GM18498 (cell line): ENCODE results near the gene MPPED2.

Experiments used
- ATAC-seq: cut with Tn5 transposase; IDR thresholded peaks from one replicate; pipeline ENCODE4 v1.9.1; 2021; ENCODE audit warnings: mild to moderate bottlenecking, moderate library complexity; ENCODE audit not compliant: unreplicated experiment

Gene MPPED2

DNA sequence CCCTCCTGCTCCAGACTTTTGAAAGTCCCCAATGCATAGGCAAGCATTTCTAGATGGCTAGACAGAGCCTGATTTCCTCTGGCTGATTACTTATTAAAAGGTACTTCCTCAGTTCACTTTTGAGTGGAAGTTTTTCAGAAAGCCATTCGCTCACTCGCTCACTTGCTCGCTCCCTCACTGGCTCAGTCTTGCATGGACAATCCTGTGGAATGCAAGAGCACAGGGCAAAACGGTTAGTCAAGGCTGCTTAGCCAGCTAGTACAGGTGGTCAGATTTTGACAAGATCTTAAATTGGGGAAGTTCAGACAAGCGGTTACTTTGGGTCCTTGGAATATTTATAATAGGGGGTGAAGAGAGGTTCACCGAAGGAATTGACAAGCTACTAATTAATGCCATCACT lies 162.3 kb downstream of the MPPED2 start:
- no peak for ATAC-seq

DNA sequence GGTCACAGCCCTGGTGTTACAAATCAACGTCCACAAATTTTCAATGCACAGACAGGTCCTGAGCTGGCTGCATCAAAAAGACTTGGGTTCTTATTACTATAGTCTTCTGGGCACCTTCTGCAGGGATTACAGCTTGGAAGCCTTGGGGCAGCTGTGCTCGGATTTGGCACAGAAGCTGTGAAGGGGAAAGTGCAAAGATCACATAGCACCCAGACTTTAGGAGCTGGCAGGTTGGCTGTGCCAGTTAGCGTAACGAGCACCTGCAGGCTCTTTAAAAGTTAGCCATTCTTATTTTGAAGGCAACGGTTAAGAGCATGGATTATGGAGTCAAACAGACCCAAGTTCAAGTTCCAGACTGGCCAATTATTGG lies 162.9 kb downstream of the MPPED2 start:
- no peak for ATAC-seq

DNA sequence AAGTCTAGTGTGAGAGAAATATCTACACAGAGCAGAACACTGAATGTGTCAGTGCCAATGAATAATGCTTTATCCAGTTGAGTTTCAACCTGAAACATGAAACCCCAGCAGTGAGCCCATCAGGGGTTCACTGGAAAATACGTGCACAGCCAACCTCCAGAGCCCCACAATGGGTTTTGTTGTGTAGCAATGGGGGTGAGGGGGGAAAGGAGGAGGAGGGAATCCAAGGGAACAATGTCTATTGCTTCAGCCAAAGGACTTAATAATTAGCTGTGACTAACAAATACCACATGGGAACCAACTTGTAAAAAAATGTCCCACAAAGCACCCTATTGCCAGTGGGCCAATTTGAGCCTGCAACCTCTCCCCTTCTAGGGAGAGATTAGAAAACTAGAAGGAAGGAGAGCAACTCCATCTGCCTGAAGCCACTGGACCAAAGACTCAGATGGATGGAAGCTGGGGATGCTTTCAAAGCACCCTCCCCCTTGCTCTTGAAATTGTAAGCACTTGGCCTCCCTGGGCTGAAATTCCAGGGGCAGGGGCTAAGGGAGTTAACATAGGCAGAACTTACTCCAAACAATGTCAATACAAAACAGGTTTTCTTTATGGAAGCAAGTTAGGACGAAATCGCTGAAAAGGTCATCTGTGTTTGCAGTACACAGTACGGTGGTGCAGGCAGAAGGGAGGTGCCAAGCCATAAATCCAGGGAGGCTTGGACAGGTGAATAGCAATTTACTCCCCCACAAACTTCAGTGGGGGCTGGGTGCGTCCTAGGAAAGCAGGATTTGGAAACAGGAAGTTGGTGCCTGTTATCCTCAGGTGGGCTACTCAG lies 163.5 kb downstream of the MPPED2 start:
- ATAC-seq, result no peak

DNA sequence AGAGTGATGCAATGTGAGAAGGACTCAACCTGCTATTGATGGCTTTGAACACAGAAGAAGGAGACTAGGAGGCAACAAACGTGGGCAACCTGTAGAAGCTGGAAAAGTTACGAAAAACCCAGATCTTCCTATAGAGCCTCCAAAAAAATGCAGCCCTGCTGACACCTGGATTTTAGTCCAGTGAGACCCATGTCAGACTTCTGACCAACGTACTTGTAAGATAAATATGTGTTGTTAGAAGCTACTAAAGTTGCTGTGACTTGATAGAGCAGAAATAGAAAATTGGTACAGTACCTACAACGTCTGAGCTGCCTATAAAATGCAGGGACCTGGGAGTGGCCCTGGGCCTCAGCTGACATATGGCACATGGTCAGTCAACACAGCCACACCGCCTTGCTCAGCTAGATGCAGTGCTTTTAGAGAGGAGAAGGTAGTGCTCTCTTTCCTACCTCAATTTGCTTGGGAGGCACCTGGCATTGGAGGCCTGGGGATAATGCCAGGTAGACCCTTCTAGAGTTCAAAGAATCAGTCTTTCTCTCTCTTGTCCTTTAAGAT lies 165.8 kb downstream of the MPPED2 start:
- ATAC-seq, result no peak

DNA sequence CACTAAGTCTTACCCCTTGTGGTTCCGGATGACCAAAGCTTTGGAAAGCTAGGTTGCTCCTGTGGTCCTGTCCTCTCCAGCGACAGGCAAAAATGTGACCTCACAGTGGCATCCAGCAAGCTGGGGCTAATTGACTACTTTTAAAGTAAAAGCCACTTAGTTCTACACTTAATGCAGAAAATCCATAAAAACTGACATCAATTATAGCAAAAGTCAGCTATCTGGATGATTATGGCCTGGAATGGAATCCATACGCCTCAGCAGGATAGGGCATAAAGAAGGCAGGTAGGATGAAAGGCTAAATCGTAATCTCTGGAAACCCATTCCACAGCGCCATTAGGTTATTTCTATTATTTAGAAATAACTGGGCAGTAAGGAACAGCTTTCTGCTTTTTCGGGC lies 171.3 kb downstream of the MPPED2 start:
- no peak for ATAC-seq

DNA sequence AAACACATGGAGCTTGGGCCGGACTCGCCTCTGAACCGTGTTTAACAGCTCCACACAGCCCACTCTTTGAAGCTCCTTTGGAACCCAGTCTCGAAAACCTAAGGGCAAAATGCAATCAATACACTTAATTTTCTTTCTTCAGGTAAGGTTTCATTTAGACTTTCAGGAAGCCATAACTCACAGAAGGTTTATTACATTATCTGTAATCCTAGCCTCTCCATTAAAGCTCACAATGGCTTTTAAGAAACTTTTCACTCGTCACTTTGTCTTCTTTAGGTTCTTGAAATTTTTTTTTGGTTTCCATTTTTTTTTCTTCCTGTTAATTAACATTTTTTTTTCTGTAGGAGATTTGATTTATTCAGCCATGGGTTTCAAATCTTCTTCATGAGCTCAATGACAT lies 171.9 kb downstream of the MPPED2 start:
- no peak for ATAC-seq

DNA sequence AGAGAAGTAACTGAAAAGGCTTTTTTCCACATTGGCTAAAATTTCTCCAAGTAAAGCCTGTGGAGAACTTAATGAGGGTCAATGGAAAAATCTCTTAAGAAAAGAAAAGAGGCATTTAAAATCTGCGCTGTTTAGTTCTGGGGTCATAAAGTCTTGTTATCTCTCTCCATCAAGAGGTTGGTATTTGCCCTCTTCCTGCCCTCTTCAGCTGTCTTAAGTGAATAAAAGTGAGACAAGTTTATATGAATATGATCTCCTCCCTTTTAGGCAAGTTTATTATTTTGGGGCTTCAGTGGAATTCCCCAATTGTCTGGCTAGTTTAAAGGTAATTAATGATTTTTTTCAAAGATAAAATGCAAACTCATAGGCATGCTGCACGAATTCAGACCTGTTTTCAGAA lies 173.6 kb downstream of the MPPED2 start:
- no peak for ATAC-seq

DNA sequence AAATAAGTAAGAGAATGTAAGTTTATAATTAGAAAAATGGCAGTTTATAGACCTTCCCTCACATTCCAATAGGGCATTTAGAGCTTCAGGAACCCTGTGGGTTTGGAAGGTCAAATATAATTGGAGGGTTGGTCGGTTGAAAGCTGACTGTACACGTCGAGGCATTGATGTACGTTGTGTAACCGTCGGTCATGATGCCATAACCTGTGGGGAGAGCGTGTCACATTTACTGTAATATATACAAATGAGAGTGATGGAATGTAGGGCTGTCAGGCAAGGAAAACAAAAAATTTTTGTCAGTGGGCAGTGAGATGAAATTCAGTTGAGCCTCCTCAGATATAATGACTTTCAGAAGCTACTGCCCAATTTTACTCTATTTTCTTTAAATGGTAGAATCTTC lies 174.8 kb downstream of the MPPED2 start:
- ATAC-seq, result no peak

DNA sequence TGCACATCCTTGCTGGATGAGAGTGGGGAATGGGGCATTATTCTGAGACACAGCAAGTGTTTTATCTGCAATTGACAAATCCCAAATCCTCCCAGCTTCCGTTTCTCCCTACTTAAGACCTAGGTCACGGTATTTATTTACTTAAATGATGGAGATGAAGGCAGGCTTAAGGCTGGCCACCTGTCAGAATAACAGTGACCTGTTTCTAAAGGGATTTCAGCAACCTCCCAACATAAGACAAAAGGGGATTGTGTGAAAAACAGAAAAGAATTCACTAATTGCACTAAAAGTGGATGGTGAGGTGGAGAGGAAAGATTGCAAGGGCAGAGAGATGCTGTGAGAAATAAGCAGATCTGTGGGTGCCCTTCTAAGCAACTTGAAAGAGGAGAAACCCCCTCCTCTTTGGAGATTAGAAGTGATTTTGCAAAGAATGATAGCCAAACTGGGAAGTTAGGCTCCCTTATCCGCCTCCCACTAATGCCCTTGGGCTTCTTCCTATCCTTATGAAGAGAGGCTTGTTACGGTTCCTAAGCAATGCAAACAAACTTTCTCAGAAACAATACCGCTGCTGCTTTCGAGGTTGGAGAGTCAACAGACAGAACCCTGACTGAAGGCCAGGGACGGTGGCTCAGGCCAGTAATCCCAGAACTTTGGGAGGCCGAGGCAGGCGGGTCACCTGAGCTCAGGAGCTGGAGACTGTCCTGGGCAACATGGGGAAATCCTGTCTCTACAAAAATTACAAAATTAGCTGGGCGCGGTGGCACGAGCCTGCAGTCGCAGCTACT lies 179.0 kb downstream of the MPPED2 start:
- no peak for ATAC-seq

DNA sequence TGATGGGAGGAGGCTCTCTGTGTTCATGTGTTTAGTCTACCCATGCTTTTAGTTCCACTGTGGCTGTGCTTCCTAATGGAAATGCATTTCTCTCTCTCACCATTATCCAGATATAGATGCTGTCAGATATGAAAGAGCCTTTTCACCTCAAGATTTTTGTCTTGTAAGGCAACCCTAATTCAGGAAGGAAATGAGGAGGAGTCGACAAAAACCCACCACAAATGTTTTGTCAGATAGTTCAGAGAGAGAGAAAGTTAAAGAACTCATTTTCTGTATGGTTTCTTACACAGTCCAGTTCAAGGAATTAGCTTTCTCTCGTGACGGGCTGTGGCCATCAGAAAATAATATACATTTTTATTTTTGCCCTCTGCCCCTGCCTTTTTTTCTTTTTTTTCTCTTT lies 180.8 kb downstream of the MPPED2 start:
- ATAC-seq, result no peak

DNA sequence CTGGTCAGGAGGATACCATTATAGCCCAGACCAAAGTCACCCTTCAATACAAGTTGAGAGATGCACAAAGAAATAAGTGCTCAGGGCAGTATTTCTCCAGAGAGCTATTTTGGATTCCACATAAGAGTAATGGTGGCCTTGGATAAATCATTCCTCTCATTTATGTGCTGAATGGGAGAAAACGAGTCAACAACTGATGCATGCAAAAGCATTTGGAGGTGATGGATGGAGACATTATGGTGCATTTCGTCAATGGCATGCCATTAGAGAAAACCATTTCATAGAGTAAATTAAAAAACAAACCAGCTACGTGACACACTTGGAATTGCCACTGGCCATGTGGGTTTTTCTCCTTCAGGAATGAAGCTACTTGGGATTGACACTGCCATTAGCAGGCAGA lies 182.0 kb downstream of the MPPED2 start:
- no peak for ATAC-seq

DNA sequence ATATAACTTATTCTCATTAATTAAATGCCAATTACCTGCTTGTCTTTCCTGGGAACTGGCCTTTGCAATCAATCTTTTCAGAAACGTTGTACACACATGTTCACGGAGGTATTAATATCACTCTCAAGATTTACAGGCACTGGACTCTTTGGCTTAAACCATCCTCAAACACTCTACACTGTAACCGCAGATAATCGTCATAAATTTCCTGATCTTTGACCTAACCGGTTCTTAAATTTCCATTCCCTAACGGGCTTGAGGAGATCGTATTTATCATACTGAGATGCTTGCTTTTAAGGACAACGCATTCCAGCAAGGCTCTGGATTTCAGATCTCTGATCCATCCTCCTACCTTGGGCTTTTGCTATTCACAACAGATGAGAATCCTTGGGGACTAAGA lies 190.4 kb downstream of the MPPED2 start:
- no peak for ATAC-seq

DNA sequence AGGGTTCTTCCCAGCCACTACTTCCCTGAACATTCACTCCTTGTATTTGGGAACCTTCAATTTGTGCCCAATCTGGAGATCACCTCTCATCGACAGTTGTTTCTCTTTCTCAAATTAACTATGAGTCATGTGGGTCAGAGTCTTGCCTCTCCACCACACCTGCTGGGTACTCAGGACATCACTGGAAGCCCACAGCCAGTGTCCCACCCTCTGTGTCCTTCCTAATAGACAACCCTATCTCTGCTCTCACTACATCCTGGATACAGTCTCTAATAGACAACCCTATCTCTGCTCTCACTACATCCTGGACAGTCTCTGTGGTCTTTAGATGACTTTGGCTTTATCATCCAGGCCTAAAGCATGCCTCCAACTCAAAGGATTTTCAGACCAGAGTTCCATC lies 193.1 kb downstream of the MPPED2 start:
- ATAC-seq, result no peak

DNA sequence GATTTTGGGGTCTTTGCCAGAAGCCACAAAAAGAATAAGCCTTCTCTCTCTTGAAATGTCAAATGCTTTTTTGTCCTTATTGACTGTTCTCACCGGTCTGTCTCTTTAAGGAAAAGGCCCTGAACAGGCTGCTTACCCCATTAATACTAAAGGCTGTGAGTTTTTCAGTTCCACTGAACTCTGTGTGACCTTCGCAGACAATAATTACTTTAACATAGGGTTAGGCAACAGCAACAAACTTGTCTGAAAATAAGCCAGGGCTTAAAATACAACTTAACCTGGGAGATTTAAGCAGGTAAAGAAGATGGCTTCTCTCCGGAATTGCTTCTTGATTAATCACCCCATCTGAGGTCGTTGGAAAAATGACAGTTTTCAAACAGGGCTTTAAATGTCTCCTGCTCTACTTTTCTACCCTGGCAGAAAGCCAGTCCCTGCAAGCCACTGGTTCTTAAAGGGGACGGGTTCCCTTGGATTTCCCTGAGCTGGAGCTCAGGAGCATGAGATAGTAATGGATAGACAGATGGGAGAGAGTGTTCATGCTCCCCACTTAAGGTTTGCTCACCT lies 193.8 kb downstream of the MPPED2 start:
- no peak for ATAC-seq

DNA sequence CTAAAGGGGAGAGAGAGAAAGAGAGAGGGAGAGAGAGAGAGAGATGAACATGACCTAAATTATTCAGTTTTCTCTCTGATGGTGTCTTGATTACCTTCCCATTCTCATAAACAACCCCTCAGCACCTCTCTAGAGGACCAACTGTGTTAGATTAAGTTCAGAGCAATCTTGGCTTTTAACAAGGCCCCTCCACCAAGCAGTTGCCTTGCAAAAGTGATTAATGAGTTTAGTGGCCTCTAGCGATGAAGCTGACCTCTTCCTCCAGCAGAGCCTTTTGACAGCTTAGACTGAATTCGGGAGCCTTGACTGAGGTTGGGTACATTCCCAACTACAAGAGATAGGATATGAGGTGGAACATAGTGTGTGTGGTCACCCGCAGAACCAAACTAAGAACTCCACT lies 197.2 kb downstream of the MPPED2 start:
- no peak for ATAC-seq

DNA sequence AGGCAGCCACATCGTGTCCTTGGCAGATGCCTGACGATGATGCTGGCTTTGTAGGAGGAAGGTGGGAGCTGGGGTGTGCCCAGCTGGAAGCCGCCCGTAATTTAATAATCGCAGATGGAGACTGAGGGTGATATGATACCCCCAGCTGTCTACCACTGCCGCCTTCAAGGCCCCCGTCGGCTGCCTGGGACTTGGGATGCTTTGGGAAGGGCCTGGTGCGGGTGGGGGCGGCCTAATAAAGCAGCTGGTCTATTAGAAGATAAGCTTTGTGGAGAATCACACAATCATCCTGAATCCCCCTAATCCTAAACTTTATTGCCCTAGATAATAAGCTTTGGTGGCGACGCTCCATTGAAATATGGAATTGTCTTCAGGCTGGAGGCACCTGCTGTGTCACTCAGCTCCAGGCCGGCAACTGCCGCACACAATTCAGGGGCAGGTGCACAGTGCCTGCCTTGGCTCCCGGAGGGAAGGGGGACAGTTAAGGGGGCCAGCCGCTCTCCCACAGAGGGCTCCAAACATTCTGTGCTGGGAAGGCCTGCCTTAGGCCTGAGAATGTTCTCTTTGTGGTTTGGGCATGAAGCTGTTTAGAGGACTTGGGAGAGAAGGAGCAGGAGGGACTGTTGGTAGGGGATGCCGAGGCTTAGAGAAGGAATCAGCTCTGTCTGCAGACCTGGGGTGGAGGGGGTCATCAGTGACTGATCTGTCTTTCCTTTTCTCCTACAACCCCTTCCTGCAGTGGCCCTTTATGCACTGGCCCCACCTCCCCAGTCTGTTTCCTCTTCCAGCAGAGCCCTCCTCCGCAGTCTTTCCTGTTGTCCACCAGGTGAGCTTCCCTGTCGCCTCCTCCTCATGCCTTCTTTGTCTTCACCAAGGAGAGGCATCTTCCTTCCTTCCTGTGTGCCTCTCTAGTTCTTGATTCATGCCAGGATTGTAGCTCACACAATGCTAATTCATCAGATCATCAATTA lies 198.0 kb downstream of the MPPED2 start:
- ATAC-seq, result no peak

DNA sequence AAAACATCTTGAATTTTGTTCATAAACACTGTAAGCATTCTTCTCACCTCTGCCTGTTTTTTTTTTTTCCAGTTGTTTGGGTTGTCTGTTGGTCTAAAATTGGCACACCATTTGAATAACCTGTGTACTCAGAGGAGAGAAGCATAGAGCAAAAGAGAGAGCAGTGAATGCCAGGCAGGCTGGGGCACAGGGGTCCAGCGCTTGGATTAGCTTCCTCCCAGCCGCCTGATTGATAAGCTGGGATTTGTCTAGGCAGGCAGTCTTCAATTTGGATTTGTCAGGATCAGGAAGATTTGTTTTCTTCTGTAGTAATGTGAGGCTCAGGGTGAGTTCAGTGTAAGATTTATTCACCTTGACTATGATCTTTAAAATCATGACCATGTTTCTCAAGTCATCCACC lies 204.3 kb downstream of the MPPED2 start:
- no peak for ATAC-seq

DNA sequence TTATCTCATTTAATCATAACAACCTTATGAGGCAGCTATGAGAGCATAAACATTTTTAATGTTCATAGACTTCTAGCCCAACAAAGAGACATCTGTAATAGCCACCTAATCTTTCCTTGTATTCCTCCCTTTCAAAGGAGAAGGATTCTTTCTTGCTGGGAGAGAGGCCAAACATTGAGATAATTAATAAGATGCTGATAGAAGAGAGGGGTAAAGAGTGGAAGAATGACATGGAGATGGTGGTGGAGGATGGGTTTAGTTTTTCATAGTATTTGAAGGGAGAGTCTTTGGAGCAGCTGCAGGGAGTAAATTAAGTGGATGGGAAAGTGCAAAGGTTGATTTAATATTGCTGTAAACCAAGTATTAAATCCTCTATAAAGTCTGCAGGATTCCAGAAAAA lies 205.3 kb downstream of the MPPED2 start:
- no peak for ATAC-seq

DNA sequence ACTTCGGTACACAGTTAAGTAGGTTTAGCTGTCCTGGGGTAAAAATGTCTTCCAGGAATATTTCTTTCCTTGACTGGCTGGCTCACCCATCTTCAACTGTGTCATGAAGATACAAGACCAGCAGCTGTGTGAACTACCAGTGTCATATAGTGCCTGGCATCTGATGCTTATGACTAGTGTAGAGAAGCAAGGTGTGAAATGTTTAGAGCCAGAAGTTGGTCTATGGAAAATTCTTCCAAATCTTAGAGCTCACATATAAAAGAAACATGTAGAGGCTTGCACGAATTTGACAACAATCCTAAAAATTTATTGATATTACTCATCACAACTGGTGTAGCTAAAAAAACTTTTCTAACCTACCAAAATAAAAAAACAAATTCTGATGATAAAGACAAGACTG lies 208.8 kb downstream of the MPPED2 start:
- no peak for ATAC-seq

DNA sequence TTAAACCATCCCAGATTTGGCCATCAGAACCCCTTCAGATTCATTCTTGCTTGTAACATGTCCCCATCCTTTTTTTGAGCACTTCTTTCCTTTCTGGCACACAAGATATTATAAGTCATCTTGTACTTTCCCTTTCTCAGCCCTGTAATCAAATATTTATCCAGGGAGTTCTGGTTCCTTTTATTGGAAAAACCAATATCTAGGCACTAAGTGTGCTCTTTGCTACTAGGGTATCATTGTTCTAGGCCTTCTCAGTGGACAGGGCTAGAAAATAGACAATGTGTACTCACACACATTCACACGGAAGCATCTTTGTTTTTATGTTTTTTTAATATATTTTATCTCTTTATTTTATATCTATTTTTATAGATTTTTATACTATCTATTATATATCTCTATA lies 216.0 kb downstream of the MPPED2 start:
- no peak for ATAC-seq

DNA sequence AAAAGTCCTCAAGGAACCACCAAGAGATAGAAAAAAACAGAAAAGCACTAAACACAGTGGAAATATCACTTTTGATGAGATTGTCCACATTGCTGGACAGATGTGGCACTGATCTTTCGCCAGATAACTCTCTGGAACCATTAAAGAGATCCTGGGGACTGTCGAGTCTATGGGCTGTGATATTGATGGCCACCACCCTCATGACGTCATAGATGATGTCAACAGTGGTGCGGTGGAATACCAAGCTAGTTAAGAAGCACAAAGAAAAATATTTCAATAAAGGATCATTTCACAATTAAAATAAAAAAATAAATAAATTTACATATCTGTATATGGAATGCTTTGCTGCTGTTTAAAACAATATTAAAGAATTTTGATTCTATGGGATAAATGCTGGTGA lies 217.8 kb downstream of the MPPED2 start:
- ATAC-seq, result no peak
